Fibroblast of skin of right quadriceps (primary cell): ENCODE measurements around the gene NDUFB11.

Experiments
- DNase-seq: peaks from one replicate; pipeline ENCODE4 v3.0.0-alpha.2; 2013

Gene NDUFB11

GRCh38 chrX:47144626-47145394 lies at the start of gene NDUFB11, which contains the start of gene RBM10:
TSS of gene NDUFB11 (minus strand) at chrX:47144702. CDS start at chrX:47144679, 23 bp downstream.
TSS of gene RBM10 (plus strand) at chrX:47145221. CDS start at chrX:47147482, 2,261 bp downstream.
- peak; percentile 95 for DNase-seq

- DNase-seq = peak; percentile 93
Observed at GRCh38 chrX:47193475-47194193, 49.1 kb upstream of the NDUFB11 start, which contains the start of gene UBA1. TSS of gene UBA1 (plus strand) at chrX:47193829. CDS start at chrX:47198803, 4,974 bp downstream.

GRCh38 chrX:47191806-47192401 lies 47.4 kb upstream of the NDUFB11 start:
- no peak for DNase-seq

DNA sequence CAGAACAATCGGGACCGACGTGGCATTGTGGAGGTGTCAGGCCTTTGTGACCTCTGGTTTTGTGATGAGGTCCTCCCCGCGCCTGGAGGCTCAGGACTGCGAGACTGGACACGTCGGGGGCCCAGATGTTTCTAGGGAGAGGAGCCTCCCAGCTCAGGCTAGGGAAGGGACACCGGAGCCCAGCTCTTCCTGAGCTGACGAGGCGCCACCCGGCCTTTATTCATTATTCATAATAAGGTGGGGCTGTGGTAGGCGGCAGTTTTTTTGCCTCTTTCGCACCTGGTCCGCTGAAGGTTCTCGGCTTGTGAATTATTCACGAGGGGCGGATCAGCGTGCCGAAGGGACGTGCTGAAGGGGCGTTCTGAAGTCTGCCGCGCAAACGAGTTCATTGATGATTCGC lies 46.8 kb upstream of the NDUFB11 start:
- DNase-seq = no peak

DNA sequence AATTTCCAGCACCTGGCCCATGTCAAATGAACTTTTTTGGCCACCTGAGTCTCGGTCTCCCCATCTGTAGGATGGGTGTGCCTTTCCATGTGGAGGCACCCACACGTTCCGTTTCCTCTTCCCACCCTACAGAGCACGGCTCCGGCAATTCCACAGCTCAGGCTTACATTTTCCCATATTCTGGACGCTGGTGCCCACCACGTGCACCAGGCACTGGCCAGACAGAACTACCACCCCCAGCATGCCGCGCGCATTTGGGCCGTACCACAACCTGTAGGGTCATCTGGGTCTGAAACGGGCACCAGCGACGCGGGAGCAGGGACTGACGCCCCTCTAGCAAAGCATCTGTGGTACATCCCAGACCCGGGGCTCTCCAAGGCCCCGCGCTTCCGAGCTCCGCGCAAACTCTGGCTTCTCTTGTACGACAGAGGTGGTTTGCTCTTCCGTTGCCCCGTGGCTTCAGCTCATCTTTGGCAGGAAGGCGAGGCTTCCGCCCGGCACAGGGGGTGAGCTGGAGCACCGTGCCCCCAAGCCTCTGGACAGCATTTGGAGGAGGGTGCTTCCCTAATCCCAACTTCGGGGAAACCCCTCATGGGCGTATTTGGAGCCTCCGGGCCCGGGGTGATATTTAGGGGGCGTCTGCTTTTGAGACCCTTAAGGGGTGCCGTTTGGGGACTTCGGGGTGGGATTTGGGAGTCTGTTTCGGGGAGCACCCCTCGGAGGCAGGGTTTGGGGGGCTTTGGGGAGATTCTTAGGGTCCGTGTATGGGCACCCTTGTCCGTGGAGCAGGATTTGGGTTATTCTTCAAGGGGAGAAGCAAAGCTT lies 46.2 kb upstream of the NDUFB11 start:
- DNase-seq = peak; percentile 93

- DNase-seq = no peak
Observed at GRCh38 chrX:47189906-47190305, 45.4 kb upstream of the NDUFB11 start.

- no peak for DNase-seq
Observed at GRCh38 chrX:47187106-47187677, 42.7 kb upstream of the NDUFB11 start.

DNA sequence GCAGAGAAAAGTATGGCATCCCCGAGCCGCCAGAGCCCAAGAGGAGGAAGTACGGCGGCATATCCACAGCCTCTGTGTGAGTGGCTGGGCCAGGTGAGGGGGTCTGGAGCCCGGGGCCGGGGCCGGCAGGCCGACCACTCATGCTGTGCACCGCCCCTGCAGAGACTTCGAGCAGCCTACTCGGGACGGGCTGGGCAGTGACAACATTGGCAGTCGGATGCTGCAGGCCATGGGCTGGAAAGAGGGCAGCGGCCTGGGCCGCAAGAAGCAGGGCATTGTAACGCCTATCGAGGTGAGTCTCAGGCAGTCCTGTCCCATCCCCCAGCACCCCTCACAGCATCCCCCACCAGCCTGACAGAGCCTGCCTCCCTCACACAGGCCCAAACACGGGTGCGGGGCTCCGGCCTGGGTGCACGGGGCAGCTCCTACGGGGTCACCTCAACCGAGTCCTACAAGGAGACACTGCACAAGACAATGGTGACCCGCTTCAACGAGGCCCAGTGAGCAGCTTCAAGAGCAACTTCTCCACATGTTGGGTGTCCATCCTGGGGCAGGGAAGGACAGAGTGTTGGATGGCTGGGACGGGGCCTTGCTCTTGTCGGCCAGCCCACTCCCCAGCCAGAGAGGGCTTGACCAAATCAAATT lies 41.7 kb upstream of the NDUFB11 start:
- DNase-seq = no peak

GRCh38 chrX:47185241-47185640 lies 40.7 kb upstream of the NDUFB11 start:
- no peak for DNase-seq

DNA sequence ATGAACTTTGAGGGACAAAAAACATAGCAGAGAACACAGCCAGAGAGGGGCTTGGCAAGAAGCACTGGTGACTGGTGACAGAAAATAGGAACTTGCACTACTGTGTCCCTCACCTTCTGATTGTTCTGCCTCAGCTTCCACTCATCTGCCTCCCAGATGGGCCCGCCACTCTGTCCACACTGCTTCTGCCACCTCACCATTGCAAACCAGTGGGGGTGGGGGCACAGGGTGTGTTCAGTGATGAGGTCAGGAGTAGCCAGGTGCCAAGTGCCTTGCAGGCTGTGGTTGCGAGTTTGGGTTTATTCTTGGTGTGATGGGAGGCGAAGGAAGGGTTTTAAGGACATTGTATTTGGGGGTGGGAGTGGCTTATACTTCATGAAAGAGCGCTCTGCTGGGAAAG lies 40.0 kb upstream of the NDUFB11 start:
- no peak for DNase-seq

DNA sequence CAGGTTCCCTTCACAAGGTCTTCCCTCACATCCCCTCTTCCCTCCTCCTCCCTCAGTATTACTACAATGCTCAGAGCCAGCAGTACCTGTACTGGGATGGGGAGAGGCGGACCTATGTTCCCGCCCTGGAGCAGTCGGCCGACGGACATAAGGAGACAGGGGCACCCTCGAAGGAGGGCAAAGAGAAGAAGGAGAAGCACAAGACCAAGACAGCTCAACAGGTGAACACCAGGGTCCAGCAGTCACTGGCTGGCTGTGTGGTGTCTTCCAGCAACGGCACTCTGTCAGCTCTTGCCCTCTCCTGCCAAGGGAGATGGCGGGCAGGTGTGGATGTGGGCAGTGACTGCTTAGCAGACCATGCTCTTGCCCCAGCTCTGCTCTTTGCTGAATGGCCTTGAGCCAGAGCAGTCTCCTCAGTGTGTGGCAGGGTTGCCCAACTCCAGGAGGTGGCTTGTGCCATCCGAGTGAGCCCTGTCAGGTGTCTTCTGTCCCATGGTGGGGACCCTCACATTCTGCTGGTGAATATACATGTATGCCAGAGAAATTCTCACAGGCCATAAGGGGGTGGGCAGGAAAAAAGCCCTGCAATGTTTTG lies 37.7 kb upstream of the NDUFB11 start:
- DNase-seq = no peak

DNA sequence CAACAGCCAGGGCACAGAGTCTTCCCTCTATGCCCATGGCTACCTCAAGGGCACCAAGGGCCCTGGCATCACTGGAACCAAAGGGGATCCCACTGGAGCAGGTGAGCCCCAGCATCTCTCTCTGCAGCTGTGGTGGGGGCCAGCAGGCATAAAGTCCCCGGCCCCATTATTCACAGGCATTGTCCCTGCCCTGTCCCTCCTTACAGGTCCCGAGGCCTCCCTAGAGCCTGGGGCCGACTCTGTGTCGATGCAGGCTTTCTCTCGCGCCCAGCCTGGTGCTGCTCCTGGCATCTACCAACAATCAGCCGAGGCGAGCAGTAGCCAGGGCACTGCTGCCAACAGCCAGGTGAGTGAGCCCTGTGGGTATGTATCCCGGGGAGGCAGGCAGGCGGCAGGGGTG lies 36.8 kb upstream of the NDUFB11 start:
- DNase-seq = no peak

GRCh38 chrX:47180346-47180745 lies 35.8 kb upstream of the NDUFB11 start:
- DNase-seq = no peak

GRCh38 chrX:47179928-47180255 lies 35.4 kb upstream of the NDUFB11 start:
- no peak for DNase-seq

DNA sequence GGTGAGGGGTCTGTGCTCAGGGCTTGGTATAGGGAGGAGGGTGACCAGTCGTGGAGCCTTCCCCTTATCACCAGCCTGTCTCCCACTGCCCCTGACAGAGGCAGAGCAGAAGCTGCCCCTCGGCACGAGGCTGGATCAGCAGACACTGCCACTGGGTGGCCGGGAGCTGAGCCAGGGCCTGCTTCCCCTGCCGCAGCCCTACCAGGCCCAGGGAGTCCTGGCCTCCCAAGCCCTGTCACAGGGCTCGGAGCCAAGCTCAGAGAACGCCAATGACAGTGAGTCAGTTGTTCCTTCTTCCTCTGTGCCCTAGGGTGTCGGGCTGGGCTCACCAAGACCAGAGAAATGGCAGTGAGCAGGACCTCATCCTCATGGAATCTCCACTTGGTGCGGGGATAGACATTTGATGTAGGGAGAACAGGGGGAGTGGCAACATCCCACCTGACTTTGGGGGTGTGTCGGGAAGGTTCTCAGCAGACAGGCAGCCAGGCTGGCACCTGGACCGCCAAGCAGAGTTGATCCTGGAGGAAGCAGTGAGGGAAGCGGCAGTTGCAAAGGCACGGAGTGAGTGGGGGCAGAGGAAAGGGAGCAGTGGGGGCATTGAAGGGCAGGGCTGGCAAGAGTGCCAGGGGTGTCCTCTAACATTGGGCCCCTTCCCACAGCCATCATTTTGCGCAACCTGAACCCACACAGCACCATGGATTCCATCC lies 34.9 kb upstream of the NDUFB11 start:
- no peak for DNase-seq

- no peak for DNase-seq
Observed at GRCh38 chrX:47178337-47178736, 33.8 kb upstream of the NDUFB11 start.

GRCh38 chrX:47177079-47177478 lies 32.6 kb upstream of the NDUFB11 start:
- DNase-seq = no peak

DNA sequence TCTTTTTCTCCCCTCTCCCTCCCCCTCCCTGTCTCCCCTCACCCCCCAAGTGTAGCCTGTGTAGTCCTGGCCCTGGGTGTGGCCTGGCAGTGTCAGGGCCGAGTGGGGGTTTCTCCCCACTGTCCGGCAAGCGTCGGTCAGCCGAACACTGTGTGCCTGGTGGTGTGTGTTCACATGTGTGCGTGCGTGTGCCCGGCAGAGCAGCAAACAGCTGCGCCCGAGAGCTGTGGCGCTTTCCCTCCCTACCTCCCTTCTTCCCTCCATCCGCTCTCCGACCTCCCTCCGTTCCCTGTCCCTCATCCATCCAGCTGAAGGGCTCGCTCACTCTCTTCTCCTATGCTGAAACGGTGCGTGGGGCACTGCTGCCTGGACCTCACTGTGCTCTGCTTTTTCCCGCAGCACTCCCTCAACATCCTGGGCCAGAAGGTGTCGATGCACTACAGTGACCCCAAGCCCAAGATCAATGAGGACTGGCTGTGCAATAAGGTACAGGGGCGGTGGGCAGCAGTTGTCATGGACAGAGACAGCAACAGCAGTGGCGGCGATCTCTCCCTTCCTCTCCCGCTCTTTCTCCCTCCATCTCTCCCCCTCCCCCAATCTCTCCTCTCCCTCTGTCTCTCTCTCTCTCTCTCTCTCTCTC lies 31.7 kb upstream of the NDUFB11 start:
- no peak for DNase-seq

DNA sequence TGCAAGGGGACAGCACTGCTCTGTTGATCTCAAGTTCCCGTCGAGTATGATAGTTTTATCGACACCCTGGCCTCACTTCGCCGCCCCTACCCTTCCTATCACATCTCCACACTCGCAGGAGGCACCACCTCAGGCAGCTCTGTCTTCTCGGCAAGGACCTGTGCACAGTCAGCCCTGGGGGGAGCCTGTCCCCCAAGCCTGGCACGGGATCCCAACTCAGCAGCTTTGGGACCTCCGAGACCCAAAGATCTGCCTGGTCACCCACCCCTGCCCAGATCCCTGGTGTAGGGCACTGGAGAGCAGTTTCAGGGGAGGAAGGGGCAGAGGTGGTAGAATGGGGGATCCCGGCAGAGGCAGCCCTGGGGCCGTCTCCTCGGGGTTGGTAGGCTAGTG lies 31.1 kb upstream of the NDUFB11 start:
- DNase-seq = no peak

- no peak for DNase-seq
Observed at GRCh38 chrX:47174846-47175587, 30.5 kb upstream of the NDUFB11 start.
